HTERT RPE-1 (cell line): ENCODE results near the gene OR1E2.
"Not testable (repeated sequence)": the region's sequence is repeated elsewhere in the genome, so short reads cannot be mapped to it uniquely, and the experiment has no call there.

Experiments
- in situ Hi-C: fragments of 300-500 bp; cut with MboI; formaldehyde crosslinking; loops from 4 replicates; pipeline ENCODE4 v1.14.3; 2020; ENCODE audit warnings: low sequenced_read_pairs

Gene OR1E2

DNA sequence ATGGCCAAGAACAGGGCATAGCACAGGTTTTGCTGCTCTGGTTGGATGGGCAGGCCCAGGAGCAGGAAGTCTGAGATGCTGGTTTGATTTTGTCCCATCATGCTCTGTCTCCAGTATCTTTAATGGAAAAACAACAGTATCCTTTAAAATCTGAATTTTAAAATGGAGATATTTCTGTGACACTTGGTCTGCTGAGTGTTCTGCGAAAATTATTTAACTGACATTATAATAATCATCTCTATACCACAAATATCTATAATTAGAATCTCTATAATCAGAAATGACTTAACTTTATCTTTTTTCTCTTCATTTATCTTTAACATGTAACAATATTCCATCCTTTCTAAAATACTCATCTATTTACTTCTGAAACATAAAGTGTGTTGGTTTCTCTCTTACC, 35.3 kb downstream of the OR1E2 start, which contains the start of gene OR1E1:
OR1E1 (minus strand) TSS at position 101 of the 400 bp plus-strand sequence; CDS start at position 101, 0 bp downstream.
- in situ Hi-C loops: no loop called here

- in situ Hi-C loops: not testable (repeated sequence)
Measured at GRCh38 chr17:3397801-3398200, 35.8 kb downstream of the OR1E2 start.

DNA sequence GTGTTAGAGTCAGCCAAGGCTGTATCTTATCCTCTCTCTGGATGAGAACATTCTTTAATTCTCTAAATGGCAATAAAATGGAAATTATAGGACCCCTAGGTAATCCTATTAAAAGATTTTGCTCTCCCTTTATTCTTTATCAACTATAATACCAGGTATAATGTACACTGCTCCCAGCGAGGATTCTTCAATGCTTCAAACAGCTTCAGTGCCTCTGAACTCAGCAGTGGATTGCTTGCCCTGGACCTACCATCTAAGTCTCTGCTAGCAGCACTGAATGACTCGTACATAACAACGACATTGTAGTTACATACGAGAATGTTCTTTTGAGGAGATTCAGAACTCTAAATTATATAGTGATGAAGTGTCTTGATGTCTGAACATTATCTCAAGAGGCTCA, 43.9 kb downstream of the OR1E2 start:
- in situ Hi-C loops: no loop called here

DNA sequence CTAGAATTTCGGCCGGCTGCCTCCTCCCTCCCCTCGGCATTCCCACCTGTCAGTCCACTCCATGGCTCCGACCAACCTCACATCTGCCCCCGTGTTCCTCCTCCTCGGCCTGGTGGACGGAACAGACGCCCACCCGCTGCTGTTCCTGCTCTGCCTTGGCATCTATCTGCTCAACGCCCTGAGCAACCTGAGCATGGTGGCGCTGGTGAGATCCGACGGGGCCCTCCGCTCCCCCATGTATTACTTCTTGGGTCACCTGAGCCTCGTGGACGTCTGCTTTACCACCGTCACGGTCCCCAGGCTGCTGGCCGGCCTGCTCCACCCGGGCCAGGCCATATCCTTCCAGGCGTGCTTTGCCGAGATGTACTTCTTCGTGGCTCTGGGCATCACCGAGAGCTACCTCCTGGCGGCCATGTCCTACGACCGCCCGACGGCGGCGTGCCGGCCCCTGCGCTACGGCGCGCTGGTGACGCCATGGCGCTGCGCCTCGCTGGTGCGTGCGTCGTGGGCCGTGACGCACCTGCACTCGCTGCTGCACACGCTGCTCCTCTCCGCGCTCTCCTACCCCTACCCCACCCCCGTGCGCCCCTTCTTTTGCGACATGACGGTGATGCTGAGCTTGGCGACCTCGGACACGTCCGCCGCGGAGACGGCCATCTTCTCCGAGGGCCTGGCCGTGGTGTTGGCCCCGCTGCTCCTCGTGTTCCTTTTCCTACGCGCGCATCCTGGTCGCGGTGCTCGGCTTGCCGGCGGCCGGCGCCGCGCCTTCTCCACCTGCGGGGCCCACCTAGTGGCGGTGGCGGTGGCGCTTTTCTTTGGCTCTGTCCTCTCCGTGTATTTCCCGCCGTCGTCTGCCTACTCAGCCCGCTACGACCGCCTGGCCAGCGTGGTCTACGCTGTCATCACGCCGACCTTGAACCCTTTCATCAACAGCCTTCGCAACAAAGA, 47.5 kb downstream of the OR1E2 start, which contains the start of gene OR3A2:
OR3A2 (minus strand) TSS at position 440 of the 948 bp plus-strand sequence.
- in situ Hi-C loops: no loop called here
